8988T (cell line): ENCODE measurements around the gene PRAMEF13.
"Not testable (repeated sequence)": the region's sequence is repeated elsewhere in the genome, so short reads cannot be mapped to it uniquely, and the experiment has no call there.

ENCODE experiments used
- DNase-seq: peaks from one replicate; pipeline ENCODE4 v3.0.0; 2011

Gene PRAMEF13

DNA sequence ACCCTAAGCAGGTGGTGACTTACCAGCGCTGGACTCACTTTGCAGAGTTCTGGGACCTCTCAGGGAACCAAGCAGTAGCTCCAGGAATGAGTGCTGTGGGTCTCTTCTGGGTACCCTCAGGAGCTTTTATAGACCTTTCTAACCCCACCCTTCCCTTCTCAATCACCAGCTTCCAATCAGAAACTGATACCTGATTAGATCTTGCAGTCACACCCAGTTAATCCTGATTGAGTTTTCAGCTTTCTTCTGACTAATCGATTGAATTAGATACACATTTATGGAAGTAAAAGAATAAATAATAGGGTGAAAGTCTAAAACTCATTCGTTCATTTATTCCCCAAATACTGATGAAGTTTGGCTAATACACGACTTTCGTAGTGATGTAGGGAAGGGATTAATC lies at the start of gene PRAMEF13:
Gene PRAMEF13, minus strand, starts transcription at position 101 of the 400 bp plus-strand sequence. CDS start 1,820 bp downstream, outside the sequence.
- not testable (repeated sequence) for DNase-seq

- not testable (repeated sequence) for DNase-seq
These were observed 45.9 kb upstream of the PRAMEF13 start for GRCh38 chr1:13247122-13247521.

GRCh38 chr1:13246554-13246871 lies 45.3 kb upstream of the PRAMEF13 start:
- not testable (repeated sequence) for DNase-seq

- DNase-seq: not testable (repeated sequence)
These were observed 44.8 kb upstream of the PRAMEF13 start for GRCh38 chr1:13245841-13246553.

GRCh38 chr1:13243536-13244263 lies 42.5 kb upstream of the PRAMEF13 start:
- DNase-seq: not testable (repeated sequence)

DNA sequence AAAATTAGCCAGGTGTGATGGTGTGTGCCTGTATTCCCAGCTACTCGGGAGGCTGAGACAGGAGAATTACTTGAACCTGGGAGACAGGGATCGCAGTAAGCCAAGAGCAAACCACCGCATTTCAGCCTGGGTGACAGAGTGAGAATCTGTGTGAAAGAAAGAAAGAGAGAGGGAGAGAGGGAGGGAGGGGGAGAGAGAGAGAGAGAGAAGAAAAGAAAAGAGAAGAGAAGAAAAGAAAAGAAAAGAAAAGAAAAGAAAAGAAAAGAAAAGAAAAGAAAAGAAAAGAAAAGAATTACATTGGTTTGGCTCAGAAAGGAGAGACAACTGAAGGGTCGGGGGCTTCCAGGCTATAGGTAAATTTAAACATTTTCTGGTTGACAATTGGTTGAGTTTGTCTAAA lies 38.4 kb upstream of the PRAMEF13 start:
- DNase-seq: not testable (repeated sequence)

- DNase-seq: not testable (repeated sequence)
These were observed 36.4 kb upstream of the PRAMEF13 start for GRCh38 chr1:13237572-13237971.

GRCh38 chr1:13234057-13234456 lies 32.8 kb upstream of the PRAMEF13 start:
- not testable (repeated sequence) for DNase-seq

GRCh38 chr1:13232056-13232455 lies 30.8 kb upstream of the PRAMEF13 start:
- not testable (repeated sequence) for DNase-seq

DNA sequence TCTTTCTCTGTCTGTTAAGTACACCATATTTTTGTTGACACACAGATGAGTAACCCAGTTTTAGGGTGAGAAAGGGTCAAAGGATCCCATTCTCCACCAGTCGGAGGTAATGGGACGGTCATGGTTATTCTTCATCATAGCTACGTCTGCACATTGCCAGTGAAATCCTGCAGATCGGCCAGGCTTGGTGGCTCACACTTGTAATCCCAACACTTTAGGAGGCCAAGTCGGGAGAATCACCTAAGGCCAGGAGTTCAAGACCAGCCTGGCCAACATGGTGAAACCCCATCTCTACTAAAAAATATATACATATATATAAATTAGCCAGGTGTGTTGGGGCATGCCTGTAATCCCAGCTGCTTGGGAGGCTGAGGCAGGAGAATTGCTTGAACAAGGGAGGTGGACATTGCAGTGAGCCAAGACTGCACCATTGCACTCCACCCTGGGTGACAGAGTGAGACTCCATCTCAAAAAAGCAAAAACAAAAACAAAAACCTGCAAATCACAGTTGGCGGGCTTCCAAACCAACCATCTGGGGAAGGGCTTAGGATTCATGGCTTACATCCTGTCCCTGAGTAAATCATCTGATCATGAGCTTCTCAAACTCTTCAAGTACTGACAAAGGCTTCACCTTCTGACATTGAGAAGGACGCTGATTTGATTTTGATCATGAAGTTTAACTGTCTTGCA lies 30.0 kb upstream of the PRAMEF13 start:
- DNase-seq: not testable (repeated sequence)

DNA sequence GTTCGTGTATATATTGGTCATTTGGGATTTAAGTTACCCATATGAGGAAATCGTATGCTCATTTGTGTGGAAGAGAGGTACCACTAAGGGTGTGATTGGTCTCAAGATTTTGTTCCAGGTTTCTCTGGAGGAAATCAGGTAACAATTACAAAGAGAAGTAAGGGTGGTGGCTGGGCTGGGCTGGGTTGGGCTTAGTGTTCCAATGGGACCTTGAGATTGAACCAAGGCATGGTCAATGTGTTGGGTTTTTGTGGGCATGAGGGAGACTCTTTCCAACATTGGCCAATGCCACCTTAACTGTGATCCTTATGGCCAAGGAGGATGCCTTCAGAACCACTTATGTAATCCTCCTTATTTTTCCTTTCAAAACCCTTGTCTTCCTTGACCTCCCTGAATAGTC lies 29.4 kb upstream of the PRAMEF13 start:
- not testable (repeated sequence) for DNase-seq

- DNase-seq: not testable (repeated sequence)
These were observed 28.9 kb upstream of the PRAMEF13 start for GRCh38 chr1:13230096-13230495.

GRCh38 chr1:13228343-13228781 lies 27.2 kb upstream of the PRAMEF13 start:
- DNase-seq: no peak

GRCh38 chr1:13227271-13228055 lies 26.3 kb upstream of the PRAMEF13 start:
- not testable (repeated sequence) for DNase-seq

DNA sequence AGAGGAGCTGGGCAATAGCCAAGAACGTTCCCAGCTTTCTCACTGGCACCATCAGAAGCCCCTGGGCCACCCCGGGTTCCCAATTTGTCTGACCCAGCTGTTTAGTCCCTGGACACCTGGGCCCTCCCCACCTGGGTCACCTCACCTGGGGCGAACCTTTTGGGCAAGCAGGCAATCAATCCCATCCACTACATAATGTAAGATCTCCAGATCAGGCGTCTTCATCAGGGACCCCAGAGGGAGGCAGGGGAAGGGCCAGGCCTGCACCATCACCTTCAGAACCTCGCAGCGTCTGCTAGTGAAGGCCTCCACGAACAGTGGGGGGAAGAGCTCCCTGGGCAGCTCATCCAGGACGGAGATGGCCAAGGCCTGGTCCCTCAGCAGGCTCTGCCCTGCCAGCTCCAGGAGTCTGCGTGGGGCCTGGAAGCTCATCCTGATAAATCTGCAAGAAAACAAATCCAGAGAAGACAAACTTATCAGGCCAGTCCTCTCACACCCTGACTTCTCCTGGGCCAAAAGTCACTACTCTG lies 24.5 kb upstream of the PRAMEF13 start, which contains the start of gene PRAMEF18:
Gene PRAMEF18, minus strand, starts transcription at position 480 of the 530 bp plus-strand sequence. Its CDS starts 48 bp downstream, at position 432.
- DNase-seq: not testable (repeated sequence)

DNA sequence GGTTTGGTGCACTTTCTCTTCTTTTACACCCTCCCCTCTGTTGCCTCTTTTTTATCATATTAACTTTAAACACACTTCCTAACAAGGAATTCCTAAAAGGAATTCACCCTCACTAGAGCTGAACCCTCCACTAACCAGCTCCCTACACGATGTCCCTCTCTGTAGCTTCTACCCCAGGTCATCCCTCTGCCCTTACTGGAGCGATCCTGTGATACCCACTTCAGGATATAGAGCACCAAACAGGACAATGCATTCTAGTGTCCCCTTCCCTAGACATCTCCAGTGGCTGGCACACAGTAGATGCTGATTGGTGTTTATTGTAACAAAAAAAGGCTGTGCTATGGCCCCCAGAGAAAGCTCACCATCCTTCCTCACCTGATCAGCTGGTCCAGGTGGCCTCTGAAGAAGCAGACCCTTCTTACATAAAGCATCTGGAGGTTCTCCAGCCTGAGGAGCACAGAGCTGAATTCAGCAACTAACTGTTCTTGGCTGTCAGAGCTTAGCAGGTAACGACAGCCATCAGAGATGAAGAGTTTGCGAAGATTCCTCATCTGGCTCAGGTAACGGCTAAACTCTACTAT lies 23.4 kb upstream of the PRAMEF13 start:
- DNase-seq: no peak

- not testable (repeated sequence) for DNase-seq
These were observed 21.6 kb upstream of the PRAMEF13 start for GRCh38 chr1:13222788-13223187.

- DNase-seq: not testable (repeated sequence)
These were observed 18.0 kb upstream of the PRAMEF13 start for GRCh38 chr1:13219203-13219602.

DNA sequence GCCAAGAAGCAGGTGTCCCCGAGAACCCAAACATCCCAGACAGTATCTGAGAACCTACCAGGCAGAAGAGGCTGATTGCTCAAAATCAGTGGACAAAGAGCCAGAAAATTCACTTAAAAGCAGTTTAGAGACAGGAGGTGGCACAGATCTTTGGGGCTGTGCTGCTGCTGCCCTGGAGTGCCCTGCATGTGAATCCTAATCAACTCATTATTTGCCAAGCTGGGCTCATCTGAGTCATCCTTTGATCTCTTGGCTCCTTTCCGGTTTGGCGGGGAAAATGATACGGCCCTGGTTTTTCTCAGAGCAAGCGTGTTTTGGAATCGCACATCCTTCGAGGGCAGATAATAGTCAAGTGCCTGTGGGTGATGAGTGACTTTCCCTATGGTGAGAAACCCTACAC lies 15.4 kb upstream of the PRAMEF13 start:
- DNase-seq: not testable (repeated sequence)

- not testable (repeated sequence) for DNase-seq
These were observed 7.5 kb upstream of the PRAMEF13 start for GRCh38 chr1:13208712-13209111.

DNA sequence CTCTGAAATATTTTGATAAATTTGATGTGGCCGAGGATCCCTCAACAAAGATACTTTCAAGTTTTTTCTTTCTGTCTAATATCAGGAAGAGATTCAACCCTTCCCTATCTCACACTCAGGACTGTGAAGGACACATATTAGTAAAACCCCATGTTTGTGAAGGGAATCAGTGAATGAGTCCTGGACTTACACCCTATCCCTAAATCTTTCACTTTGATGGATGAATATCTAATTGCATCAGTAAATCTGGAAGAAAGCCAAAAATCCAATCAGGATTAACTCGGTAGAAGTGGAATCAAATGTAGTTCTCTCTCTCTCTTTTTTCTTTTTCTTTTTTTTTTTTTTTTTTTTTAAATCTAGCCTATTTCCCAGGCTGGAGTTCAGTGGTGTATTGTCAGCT lies 29.7 kb downstream of the PRAMEF13 start, which contains the start of gene PRAMEF9:
Gene PRAMEF9, plus strand, starts transcription at position 301 of the 400 bp plus-strand sequence. CDS start 3,433 bp downstream, outside the sequence.
- not testable (repeated sequence) for DNase-seq

- DNase-seq: not testable (repeated sequence)
These were observed 35.7 kb downstream of the PRAMEF13 start, which contains the start of gene HNRNPCL4 for GRCh38 chr1:13165531-13165930. Gene HNRNPCL4, minus strand, starts transcription at chr1:13165631. Its CDS starts 164 bp downstream, at chr1:13165467.
